CD14-positive monocyte (primary cell): ENCODE data around the gene TRAPPC5. TPM values are rescaled to one million over a fixed set of nuclear protein-coding genes. Genes with fewer than 3 reads are reported as not detected.

Experiments used
- DNase-seq, 3 donors: peaks; one replicate each; pipeline ENCODE4 v3.0.0-alpha.2; 2011 to 2022
- H2AFZ ChIP-seq: 2 replicates; pipeline ENCODE4 v1.6.0; 2012; ENCODE audit warnings: mild to moderate bottlenecking, low read depth, low read length, inconsistent platforms; ENCODE audit not compliant: insufficient read depth, poor library complexity, severe bottlenecking
- H3K27ac ChIP-seq, 2 donors: 1 replicate in 1 of 2; 2 replicates in 1 of 2; pipeline ENCODE4 v1.5.1; 2012 to 2013; ENCODE audit warnings: low read length in 2 of 2, control low read depth in 1 of 2, inconsistent platforms in 1 of 2, low read depth in 1 of 2, mild to moderate bottlenecking in 1 of 2
- H3K27me3 ChIP-seq, 2 donors: one replicate each; pipeline versions ENCODE4 v1.6.0 to v1.6.1; 2011 to 2013; ENCODE audit warnings: low read length in 2 of 2; ENCODE audit not compliant: control insufficient read depth in 2 of 2, insufficient read depth in 2 of 2
- H3K36me3 ChIP-seq, 2 donors: replicated peaks in 1 of 2; 1 replicate in 1 of 2; 2 replicates in 1 of 2; pipeline versions ENCODE4 v1.5.1 to v1.6.1; 2012 to 2013; ENCODE audit warnings: low read length in 2 of 2, control low read depth in 1 of 2, inconsistent platforms in 1 of 2, mild to moderate bottlenecking in 1 of 2; ENCODE audit not compliant: insufficient read depth in 2 of 2, control insufficient read depth in 1 of 2
- H3K4me1 ChIP-seq, 2 donors: 1 replicate in 1 of 2; 2 replicates in 1 of 2; pipeline versions ENCODE4 v1.5.1 to v1.6.1; 2012 to 2013; ENCODE audit warnings: low read length in 2 of 2, control low read depth in 1 of 2, inconsistent platforms in 1 of 2, mild to moderate bottlenecking in 1 of 2, moderate library complexity in 1 of 2; ENCODE audit not compliant: insufficient read depth in 2 of 2, control insufficient read depth in 1 of 2
- H3K4me2 ChIP-seq: replicated peaks from 2 replicates; pipeline ENCODE3; 2012; ENCODE audit warnings: low read length, moderate library complexity, mild to moderate bottlenecking; ENCODE audit not compliant: poor library complexity, severe bottlenecking; ENCODE audit errors: extremely low read depth
- H3K4me3 ChIP-seq, 3 experiments: fragments of 200-600 bp in 1 of 3; sonication (generic) in 1 of 3; replicated peaks in 1 of 3; 1 replicate in 2 of 3; 2 replicates in 1 of 3; pipeline ENCODE4 v1.5.1; 2011 to 2013; ENCODE audit warnings: low read length in 3 of 3, mild to moderate bottlenecking in 3 of 3, control low read depth in 2 of 3, low read depth in 2 of 3, inconsistent platforms in 1 of 3, moderate library complexity in 1 of 3
- H3K79me2 ChIP-seq: 2 replicates; pipeline ENCODE4 v1.6.0; 2012; ENCODE audit warnings: mild to moderate bottlenecking, control low read depth, inconsistent platforms, low read length, moderate library complexity; ENCODE audit not compliant: insufficient read depth
- H3K9ac ChIP-seq: 2 replicates; pipeline ENCODE4 v1.6.0; 2017; ENCODE audit warnings: low read length, mild to moderate bottlenecking; ENCODE audit not compliant: insufficient read depth, poor library complexity, severe bottlenecking
- H3K9me3 ChIP-seq, 2 donors: replicated peaks in 1 of 2; 1 replicate in 1 of 2; 2 replicates in 1 of 2; pipeline versions ENCODE4 v1.5.1 to v1.6.1; 2012 to 2013; ENCODE audit warnings: low read length in 2 of 2, control low read depth in 1 of 2; ENCODE audit not compliant: control insufficient read depth in 1 of 2, insufficient read depth in 1 of 2
- H4K20me1 ChIP-seq: 2 replicates; pipeline ENCODE4 v1.6.0; 2012; ENCODE audit warnings: mild to moderate bottlenecking, low read length, control low read depth, moderate library complexity; ENCODE audit not compliant: insufficient read depth
- H3K27ac Mint-ChIP-seq, 7 donors: one replicate each; pipeline ENCODE4 v1.8.0; 2020; ENCODE audit warnings: mild to moderate bottlenecking in 7 of 7, mixed read lengths in 7 of 7, moderate library complexity in 6 of 7, inconsistent platforms in 2 of 7
- H3K27me3 Mint-ChIP-seq, 3 donors: one replicate each; pipeline ENCODE4 v1.8.0; 2021 to 2022; ENCODE audit warnings: low read depth in 3 of 3, mild to moderate bottlenecking in 3 of 3, mixed read lengths in 3 of 3, moderate library complexity in 3 of 3, inconsistent platforms in 1 of 3
- H3K36me3 Mint-ChIP-seq, 2 donors: one replicate each; pipeline ENCODE4 v1.8.0; 2020; ENCODE audit warnings: mixed read lengths in 2 of 2, inconsistent platforms in 1 of 2, mild to moderate bottlenecking in 1 of 2
- H3K4me1 Mint-ChIP-seq: one replicate; pipeline ENCODE4 v1.8.0; 2020; ENCODE audit warnings: mild to moderate bottlenecking, mixed read lengths
- H3K4me3 Mint-ChIP-seq, 2 donors: one replicate each; pipeline ENCODE4 v1.8.0; 2020; ENCODE audit warnings: mild to moderate bottlenecking in 2 of 2, mixed read lengths in 2 of 2, moderate library complexity in 1 of 2
- H3K9me3 Mint-ChIP-seq, 7 donors: one replicate each; pipeline ENCODE4 v1.8.0; 2020 to 2022; ENCODE audit warnings: mixed read lengths in 7 of 7, mild to moderate bottlenecking in 6 of 7, moderate library complexity in 6 of 7, inconsistent platforms in 2 of 7
- CTCF ChIP-seq: fragments of 200-600 bp; IDR thresholded peaks from one replicate; pipeline ENCODE4 v1.8.0; 2022; ENCODE audit warnings: antibody characterized with exemption, mild to moderate bottlenecking
- WGBS: methylation state at CpG from one replicate; pipeline ENCODE4 v1.1.5; 2013; ENCODE audit warnings: missing lambda C conversion rate; ENCODE audit not compliant: insufficient coverage; 5-methylcytosine and 5-hydroxymethylcytosine counted together
- intact Hi-C, 2 donors: fragments of 100-400 bp; cut with micrococcal nuclease; formaldehyde crosslinking; loops; one replicate each; pipeline versions ENCODE4 v1.15.0 to v1.15.1; 2023
- polyA plus RNA-seq, 3 donors: library from polyadenylated mRNA; depleted of rRNA in 1 of 3; unstranded in 2 of 3; stranded (reverse) in 1 of 3; fragments of 300-500 nt in 2 of 3; fragments of >200 nt in 1 of 3; fragmentation: Illumina TruSeq in 2 of 3; gene quantifications; 1 replicate in 2 of 3; 2 replicates in 1 of 3; pipeline ENCODE4 v1.2.3, GENCODE V29; 2012 to 2021

The TRAPPC5 gene
- polyA plus RNA-seq, 3 donors = 126 to 449 (median 414) TPM

DNA sequence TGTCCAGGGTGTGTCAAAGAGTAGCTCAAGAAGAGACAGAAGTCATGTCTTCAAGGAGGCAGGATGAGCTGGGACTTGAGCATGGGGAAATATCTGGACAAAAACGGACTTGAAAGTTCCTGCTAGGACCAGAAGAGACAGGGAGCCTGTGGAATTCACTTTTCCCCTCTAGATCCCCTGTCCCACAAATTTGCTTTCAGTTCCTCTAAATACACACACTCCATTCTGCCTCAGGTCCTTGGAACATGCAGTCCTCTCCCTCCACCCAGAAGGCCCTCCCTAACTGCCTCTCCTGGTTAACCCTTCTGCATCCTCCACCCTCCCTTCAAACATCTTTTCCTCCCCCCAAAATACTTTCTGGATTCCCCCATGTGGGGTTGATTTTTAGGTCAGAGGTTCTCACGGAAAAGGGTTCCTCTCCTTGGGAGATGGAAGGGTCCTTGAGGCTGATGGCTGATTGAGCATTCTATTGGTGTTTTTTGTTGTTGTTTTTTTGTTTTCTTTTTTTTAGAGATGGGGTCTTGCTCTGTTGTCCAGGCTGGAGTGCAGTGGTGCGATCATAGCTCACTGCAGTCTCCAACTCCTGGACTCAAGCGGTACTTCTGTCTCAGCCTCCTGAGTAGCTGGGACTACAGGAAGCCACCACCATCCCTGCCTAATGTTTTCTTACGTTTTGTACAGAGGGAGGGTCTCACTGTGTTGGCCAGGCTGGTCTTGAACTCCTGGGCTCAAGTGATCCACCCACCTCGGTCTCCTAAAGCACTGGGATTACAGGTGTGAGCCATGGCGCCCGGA lies 18.7 kb upstream of the TRAPPC5 start:
- H3K4me3 ChIP-seq = no peak overlapping the region
- Mint-ChIP-seq H3K27ac (peak overlapping the region in 2 of 7 donors; percentile 25 to 80), H3K4me1 (peaks cover 33% of the 10 kb centered on the region), H3K27me3 (peaks cover 0 to 10% (median 0%) of the 10 kb centered on the region in 3 donors), H3K9me3 (peaks cover 0 to 1% (median 0%) of the 10 kb centered on the region in 7 donors), H3K4me3 (no peak overlapping the region), H3K36me3 (no peaks in the 10 kb centered on the region)
- H3K36me3 ChIP-seq = no peaks in the 10 kb centered on the region
- H3K79me2 ChIP-seq = no peaks in the 10 kb centered on the region
- no peaks in the 10 kb centered on the region for H3K9me3 ChIP-seq
- WGBS = 100% methylated on average over 3 of the region's 8 CpGs
- H3K4me1 ChIP-seq = peaks cover 32 to 44% of the 10 kb centered on the region in 2 donors
- no peak overlapping the region for H3K4me2 ChIP-seq
- no peak for TF ChIP-seq CTCF
- no peaks in the 10 kb centered on the region for H3K27me3 ChIP-seq
- H3K27ac ChIP-seq = no peak overlapping the region
- H2AFZ ChIP-seq = no peak overlapping the region
- no peak overlapping the region for H3K9ac ChIP-seq
- no peaks in the 10 kb centered on the region for H4K20me1 ChIP-seq
- no peak for DNase-seq
- intact Hi-C loops = no loop called here

- no peak overlapping the region for H3K4me3 Mint-ChIP-seq
- H3K27me3 Mint-ChIP-seq = peaks cover 0 to 10% (median 0%) of the 10 kb centered on the region in 3 donors
- peaks cover 0 to 2% (median 0%) of the 10 kb centered on the region in 7 donors for H3K9me3 Mint-ChIP-seq
- WGBS = 93% methylated on average over 9 of the region's 14 CpGs
- Histone ChIP-seq H3K79me2 (no peaks in the 10 kb centered on the region), H3K4me3 (no peak overlapping the region), H3K9me3 (no peaks in the 10 kb centered on the region), H3K27ac (no peak overlapping the region), H3K4me2 (no peak overlapping the region), H3K36me3 (no peaks in the 10 kb centered on the region), H3K4me1 (peaks cover 25 to 37% of the 10 kb centered on the region in 2 donors), H2AFZ (no peak overlapping the region), H4K20me1 (no peaks in the 10 kb centered on the region), H3K9ac (no peak overlapping the region), H3K27me3 (no peaks in the 10 kb centered on the region)
- peak overlapping the region in 1 of 7 donors; percentile 7 for H3K27ac Mint-ChIP-seq
- intact Hi-C loops = no loop called here
- H3K36me3 Mint-ChIP-seq = no peaks in the 10 kb centered on the region
- TF ChIP-seq CTCF = no peak
- H3K4me1 Mint-ChIP-seq = peaks cover 27% of the 10 kb centered on the region
- no peak for DNase-seq
Observed at GRCh38 chr19:7662657-7663056, 18.0 kb upstream of the TRAPPC5 start.
